NCI-H146 treated with DMSO at 0.1 percent for 48 hours (cell line): ENCODE results near the gene P2RY11.
A peak's percentile ranks its signal among the peaks of the same experiment; 100 is the strongest.

Source experiments
- DNase-seq: peaks from one replicate; lab custom pipeline; 2025; ENCODE audit not compliant: unreplicated experiment; lab: John Stamatoyannopoulos, UW

The P2RY11 gene

DNA sequence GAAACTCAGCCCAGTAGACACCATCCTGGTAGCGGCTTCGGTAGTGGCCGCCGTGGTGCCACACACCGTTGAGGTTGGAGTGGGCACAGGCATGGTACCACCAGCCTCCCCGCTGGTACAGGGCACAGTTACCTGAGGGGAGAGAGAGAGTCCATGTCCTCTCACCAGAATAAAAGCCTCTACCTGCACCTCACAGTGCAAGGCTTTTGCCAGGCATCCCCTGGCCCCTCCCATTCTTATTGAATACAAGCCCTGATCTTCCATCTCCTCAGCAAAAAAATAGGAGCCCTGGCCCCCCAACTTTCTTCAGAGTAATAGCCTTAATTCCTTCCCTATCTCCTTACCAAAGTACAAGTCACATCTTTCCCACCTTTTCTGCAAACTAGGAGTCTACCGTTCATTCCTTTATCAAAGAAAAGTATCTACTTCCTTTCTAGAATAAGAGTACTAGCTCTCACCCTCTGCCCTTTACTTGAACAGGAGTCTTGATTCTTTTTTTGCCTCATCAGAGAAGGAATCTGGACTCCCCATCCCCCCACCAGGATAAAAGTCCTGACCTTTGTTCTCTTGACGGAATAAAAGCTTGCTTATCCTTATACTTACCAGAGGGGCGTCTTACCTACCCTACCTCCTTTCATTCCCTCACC is 18.7 kb upstream of the P2RY11 start:
- no peak for DNase-seq

DNA sequence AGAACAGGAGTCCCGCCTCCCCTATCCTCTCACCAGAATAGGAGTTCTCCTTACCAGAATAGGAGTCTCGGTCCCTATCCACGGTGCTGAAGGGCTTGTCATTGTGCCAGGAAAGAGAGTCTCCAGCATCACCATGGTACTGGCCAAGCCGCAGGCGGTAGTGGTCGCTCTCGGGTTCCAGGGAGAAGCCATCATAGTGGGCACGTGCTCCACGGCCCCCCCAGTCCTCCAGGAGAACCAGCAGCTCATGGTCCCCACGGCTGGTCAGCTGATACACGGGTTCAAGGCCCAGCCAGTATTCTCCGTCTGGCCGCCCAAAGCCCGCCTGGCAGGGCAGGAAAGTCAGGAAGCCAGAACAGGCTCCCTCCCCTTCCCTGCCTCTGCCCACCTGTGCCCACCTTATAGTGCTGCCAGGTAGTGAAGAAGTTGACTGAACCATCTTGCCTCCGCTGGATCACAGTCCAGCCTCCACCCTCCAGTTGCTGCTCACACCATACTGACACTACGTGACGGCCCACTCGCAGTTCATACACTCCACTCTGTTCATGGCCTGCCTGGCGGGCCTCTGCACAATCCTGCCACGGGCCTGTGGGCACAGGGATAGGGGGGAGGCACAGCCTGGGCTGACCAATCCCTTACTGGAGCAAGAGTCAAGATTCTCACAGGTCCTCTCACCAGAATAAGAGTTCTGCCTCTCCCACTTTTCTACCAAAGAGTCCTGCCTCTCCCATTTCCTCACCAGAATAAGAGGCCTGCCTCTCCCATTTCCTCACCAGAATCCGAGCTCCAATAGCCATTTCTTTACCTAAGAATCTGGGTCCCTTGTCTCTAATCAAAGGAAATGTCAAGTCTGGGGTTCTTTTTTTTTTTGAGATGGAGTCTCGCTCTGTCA is 18.0 kb upstream of the P2RY11 start:
- no peak for DNase-seq

DNA sequence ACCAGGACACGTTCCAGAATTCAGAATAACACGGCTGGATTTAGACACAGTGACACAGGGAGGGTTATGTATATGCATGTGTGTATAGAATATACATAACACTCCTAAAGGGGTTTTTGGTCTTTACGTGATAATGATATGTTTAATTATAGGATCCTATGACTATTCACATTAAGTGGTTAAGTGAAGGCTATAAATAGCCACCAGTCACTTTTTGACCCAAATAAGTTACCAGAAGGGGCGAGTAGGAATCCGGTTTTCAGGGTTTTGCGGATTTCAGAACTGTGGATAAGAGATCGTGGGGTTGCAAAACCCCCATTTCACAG is 15.9 kb upstream of the P2RY11 start:
- no peak for DNase-seq

- DNase-seq, result peak; percentile 61
Measured at GRCh38 chr19:10095948-10096614, 15.4 kb upstream of the P2RY11 start.

DNA sequence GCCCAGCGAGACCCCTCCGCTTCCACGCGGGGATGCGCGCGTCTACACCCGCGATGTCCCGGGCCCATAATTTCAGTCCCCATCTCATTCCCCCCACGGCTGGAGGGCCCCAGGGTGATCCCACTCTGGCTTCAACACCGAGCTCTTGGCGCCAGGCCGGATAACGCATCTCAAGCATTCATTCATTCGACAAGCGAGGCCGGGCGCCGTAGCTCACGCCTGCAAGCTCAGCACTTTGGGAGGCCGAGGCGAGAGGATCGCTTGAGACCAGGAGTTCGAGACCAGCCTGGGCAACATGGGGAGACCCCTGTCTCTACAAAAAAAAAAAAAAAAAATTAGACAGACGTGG is 14.9 kb upstream of the P2RY11 start:
- no peak for DNase-seq

- no peak for DNase-seq
Measured at GRCh38 chr19:10100163-10100785, 11.2 kb upstream of the P2RY11 start.

DNA sequence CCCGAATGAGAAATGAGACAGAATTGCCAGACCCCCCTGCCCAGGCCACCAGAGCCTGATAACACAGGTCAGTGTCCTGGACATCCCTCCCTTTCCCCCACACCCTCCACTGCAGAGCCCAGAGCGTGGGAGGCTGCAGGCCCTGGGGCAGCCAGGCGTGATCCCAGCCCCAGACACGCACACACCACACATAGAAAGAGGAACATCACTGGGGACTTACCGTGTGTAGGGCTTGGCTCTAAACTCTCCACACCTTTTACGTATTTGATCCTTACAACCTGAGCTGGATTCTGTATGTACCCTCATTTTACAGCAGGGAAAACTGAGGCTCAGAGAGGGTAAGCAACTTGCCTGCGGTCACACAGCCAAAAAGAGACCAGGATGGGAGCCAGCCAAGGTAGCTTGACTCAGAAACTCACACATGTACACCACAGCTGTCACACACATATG is 8.7 kb upstream of the P2RY11 start:
- DNase-seq, result no peak

GRCh38 chr19:10104130-10104513 is 7.4 kb upstream of the P2RY11 start:
- DNase-seq, result no peak

- DNase-seq, result no peak
Measured at GRCh38 chr19:10104665-10105508, 6.6 kb upstream of the P2RY11 start.

DNA sequence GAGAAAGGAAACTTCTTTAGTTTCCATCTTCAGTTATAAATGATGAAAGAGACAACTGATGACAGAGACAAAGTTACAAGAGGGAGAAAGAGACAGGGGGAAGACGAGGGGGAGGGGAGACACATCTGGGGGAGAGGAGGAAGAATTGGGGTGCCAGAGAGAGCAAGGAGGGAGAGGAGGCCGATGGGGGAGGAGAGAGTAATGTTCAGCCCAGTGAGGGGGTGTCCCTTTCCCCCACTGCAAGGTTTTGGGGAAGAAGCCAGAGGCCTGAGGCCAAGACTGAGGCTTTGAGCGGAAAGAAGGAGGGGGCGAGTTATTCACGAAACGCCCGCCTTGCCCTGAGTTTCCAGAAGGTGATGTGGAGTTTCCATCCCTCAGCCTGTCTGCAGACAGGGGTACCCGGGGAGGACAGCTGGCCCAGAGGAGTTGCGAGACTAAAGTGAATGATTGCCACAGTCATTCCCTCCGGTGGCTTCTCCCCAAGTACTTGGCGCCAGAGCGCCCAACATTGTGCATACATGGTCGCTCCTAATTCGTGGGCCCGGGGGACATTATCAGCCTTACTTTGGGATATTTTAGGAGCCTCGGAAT is 5.9 kb upstream of the P2RY11 start:
- no peak for DNase-seq

- DNase-seq, result peak; percentile 81
Measured at GRCh38 chr19:10106100-10106936, 5.2 kb upstream of the P2RY11 start, which contains the start of gene PPAN. PPAN (plus strand) TSS chr19:10106362; CDS start chr19:10106395, 33 bp downstream.

DNA sequence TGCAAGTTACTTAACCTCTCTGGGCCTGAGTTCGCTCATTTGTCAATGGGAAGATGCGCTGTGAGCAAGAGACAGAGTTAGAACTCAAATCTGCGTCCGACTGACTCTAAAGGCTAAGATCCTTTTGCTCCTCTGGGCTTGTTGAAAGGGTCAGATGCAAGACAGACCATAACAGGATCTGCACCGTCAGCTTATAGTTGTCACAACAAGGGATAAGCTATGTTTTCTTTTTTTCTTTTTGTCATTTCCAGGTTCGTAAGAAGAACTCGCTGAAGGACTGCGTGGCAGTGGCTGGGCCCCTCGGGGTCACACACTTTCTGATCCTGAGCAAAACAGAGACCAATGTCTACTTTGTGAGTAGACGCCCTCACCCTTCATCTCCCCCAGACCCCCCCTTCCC is 4.2 kb upstream of the P2RY11 start:
- no peak for DNase-seq

DNA sequence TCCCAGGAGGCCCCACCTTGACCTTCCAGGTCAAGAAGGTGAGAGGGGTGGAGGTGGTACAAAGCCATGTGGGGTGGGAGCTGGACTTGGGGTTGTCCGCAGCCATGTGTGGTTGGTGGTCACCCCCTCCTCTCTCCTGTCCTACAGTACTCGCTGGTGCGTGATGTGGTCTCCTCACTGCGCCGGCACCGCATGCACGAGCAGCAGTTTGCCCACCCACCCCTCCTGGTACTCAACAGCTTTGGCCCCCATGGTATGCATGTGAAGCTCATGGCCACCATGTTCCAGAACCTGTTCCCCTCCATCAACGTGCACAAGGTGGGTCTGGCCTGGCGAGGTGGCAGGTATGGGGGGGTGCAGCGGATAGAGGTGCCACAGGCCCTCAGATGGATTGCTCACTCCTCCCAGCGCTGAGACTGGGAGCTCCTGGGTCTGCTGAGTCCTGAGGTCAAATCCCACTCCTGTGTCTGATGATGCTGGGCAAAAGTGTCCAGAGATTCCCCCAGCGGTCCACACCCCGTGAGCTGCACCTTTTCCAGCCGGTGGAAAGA is 3.6 kb upstream of the P2RY11 start:
- DNase-seq, result no peak

- DNase-seq, result no peak
Measured at GRCh38 chr19:10109528-10109927, 2.0 kb upstream of the P2RY11 start.

GRCh38 chr19:10110076-10110971 is 1.2 kb upstream of the P2RY11 start:
- DNase-seq, result no peak

- no peak for DNase-seq
Measured at GRCh38 chr19:10110972-10111317, 548 bp upstream of the P2RY11 start.

DNA sequence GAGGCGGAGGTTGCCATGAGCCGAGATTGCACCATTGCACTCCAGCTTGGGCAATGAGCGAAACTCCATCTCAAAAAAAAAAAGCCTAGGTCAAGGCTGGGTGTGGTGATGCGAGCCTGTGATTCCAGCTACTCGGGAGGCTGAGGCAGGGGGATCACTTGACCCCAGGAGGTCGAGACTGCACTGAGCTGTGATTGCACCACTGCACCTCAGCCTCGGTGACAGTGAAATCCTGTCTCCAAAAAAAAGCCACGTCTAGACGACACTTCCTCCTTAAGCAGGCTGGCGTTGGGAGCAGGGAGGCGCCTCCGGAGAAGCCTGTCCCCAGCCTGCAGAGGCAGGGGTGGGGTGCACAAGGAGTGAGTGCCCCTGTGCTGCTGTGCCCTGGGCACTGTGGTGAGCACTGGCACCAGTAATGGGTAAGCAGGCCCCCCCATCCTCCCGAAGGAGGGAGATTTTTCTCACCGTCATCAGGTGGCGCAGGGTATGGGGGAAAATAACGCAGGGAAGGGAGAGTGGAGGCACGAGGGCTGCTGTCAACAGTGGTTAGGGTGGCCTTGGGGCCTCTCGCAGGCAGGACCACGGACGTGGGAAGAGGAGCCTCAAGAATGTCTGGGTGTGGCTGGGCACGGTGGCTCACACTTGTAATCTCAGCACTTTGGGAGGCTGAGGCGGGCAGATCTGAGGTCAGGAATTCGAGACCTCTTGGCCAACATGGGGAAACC is 706 bp downstream of the P2RY11 start:
- no peak for DNase-seq
